ENCODE data around the gene RPL36.

GRCh38 chr19:5676772-5677105 is 13.4 kb upstream of the RPL36 start:
- no peak for TF ChIP-seq CTCF (IDR thresholded peaks at IDR 0.05; ENCODE audit: insufficient read depth, low read depth, low read length)
- no peak for TF ChIP-seq EZH2 (IDR thresholded peaks at IDR 0.05; ENCODE audit: insufficient read depth, low read length)
